AG09319 (cell line): ENCODE results near the gene RNASEH2B.

Source experiments
- DNase-seq: peaks from one replicate; pipeline ENCODE4 v3.0.0-alpha.2; 2010; ENCODE audit warnings: low read depth; ENCODE audit errors: extremely low read depth
- CTCF ChIP-seq: IDR thresholded peaks from 2 replicates; pipeline ENCODE4 v1.5.1; 2011; ENCODE audit warnings: low read depth, mild to moderate bottlenecking, inconsistent platforms, low read length, moderate library complexity

The RNASEH2B gene, protein sequence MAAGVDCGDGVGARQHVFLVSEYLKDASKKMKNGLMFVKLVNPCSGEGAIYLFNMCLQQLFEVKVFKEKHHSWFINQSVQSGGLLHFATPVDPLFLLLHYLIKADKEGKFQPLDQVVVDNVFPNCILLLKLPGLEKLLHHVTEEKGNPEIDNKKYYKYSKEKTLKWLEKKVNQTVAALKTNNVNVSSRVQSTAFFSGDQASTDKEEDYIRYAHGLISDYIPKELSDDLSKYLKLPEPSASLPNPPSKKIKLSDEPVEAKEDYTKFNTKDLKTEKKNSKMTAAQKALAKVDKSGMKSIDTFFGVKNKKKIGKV

GRCh38 chr13:50909605-50910484 lies at the start of gene RNASEH2B:
TSS of gene RNASEH2B (plus strand) at chr13:50909791. CDS start at chr13:50910077, 286 bp downstream.
- TF ChIP-seq CTCF = no peak
- no peak for DNase-seq

DNA sequence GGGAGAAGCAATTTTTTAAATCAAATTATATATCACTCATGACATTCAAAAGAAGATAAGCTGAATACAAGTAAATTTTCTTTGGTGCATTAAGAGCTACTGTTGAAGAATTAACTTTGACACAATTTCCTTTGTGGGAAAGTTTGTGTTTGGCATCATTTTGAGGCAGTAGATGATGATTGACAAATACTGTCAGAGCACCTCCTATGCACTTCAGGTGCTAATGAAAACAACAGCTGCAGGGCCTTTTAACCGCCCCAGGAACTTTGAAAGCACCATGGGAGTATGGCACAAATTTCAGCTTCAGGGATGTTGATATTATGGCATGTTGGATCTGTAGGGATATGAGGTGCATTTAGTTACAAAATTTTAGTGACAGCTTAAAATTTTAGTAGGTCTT lies 45.1 kb upstream of the RNASEH2B start:
- no peak for TF ChIP-seq CTCF
- DNase-seq = no peak

GRCh38 chr13:50866817-50867636 lies 42.6 kb upstream of the RNASEH2B start:
- DNase-seq = no peak
- no peak for TF ChIP-seq CTCF

GRCh38 chr13:50867637-50867945 lies 42.0 kb upstream of the RNASEH2B start:
- DNase-seq = no peak
- TF ChIP-seq CTCF = no peak

- DNase-seq = no peak
- no peak for TF ChIP-seq CTCF
These were observed 38.2 kb upstream of the RNASEH2B start for GRCh38 chr13:50871405-50871804.

GRCh38 chr13:50873467-50873866 lies 36.1 kb upstream of the RNASEH2B start:
- DNase-seq = no peak
- TF ChIP-seq CTCF = no peak
